Measurements from ENCODE around the gene ADAMTS2.

Gene ADAMTS2

GRCh38 chr5:179113945-179114641, 231.2 kb downstream of the ADAMTS2 start:
- Histone ChIP-seq H3K27me3 (ENCODE audit: insufficient read depth, low read length) (no peaks in the 10 kb centered on the region), H3K9ac (ENCODE audit: low read length) (no peak overlapping the region), H4K20me1 (ENCODE audit: insufficient read depth, low read length) (no peaks in the 10 kb centered on the region), H3K4me2 (ENCODE audit: low read length) (no peak overlapping the region), H3K4me1 (ENCODE audit: insufficient read depth, low read length, severe bottlenecking) (no peaks in the 10 kb centered on the region), H3F3A (ENCODE audit: insufficient read depth, low read length) (no peaks in the 10 kb centered on the region), H2AFZ (ENCODE audit: low read length) (no peak overlapping the region), H3K4me3 (ENCODE audit: low read depth, low read length, poor library complexity, severe bottlenecking) (no peak overlapping the region), H3K9me2 (ENCODE audit: low read depth, low read length) (no peaks in the 10 kb centered on the region), H3K79me2 (ENCODE audit: insufficient read depth, low read length) (no peaks in the 10 kb centered on the region), H3K27ac (ENCODE audit: low read depth, low read length, poor library complexity, severe bottlenecking) (no peak overlapping the region), H3K9me3 (ENCODE audit: low read length) (no peaks in the 10 kb centered on the region), H3K36me3 (ENCODE audit: insufficient read depth, low read length) (no peaks in the 10 kb centered on the region)
- TF ChIP-seq EZH2 (IDR thresholded peaks at IDR 0.05; ENCODE audit: borderline replicate concordance, low read length), result no peak
- TF ChIP-seq, protein P1, sequence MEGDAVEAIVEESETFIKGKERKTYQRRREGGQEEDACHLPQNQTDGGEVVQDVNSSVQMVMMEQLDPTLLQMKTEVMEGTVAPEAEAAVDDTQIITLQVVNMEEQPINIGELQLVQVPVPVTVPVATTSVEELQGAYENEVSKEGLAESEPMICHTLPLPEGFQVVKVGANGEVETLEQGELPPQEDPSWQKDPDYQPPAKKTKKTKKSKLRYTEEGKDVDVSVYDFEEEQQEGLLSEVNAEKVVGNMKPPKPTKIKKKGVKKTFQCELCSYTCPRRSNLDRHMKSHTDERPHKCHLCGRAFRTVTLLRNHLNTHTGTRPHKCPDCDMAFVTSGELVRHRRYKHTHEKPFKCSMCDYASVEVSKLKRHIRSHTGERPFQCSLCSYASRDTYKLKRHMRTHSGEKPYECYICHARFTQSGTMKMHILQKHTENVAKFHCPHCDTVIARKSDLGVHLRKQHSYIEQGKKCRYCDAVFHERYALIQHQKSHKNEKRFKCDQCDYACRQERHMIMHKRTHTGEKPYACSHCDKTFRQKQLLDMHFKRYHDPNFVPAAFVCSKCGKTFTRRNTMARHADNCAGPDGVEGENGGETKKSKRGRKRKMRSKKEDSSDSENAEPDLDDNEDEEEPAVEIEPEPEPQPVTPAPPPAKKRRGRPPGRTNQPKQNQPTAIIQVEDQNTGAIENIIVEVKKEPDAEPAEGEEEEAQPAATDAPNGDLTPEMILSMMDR (IDR thresholded peaks at IDR 0.05; ENCODE audit: low read length), result no peak

DNA sequence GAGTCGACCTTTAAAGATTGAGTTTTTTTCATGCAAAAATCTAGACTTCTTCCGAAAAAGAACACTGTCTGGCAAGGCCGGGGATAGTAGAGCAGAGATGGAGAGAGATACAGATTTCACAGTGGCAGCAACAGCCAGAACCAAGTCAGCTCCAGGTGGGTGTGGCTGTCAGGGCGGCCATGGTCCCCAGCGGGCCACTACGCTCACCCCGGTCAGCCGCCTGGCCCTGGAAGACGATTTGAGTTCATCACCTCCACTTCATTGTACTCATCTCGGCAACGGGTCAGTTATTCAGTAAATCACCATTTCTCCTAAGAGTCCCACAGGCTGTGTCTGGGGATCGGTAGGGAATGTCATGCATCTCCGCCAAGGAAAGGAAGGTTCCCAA, 232.1 kb downstream of the ADAMTS2 start:
- H3F3A ChIP-seq (ENCODE audit: insufficient read depth, low read length), result no peaks in the 10 kb centered on the region
- no peak overlapping the region for H3K9ac ChIP-seq (ENCODE audit: low read length)
- no peaks in the 10 kb centered on the region for H3K9me2 ChIP-seq (ENCODE audit: low read depth, low read length)
- no peaks in the 10 kb centered on the region for H3K27me3 ChIP-seq (ENCODE audit: insufficient read depth, low read length)
- H3K9me3 ChIP-seq (ENCODE audit: low read length), result no peaks in the 10 kb centered on the region
- no peak overlapping the region for H2AFZ ChIP-seq (ENCODE audit: low read length)
- H3K4me3 ChIP-seq (ENCODE audit: low read depth, low read length, poor library complexity, severe bottlenecking), result no peak overlapping the region
- no peaks in the 10 kb centered on the region for H3K4me1 ChIP-seq (ENCODE audit: insufficient read depth, low read length, severe bottlenecking)
- no peak overlapping the region for H3K4me2 ChIP-seq (ENCODE audit: low read length)
- H3K79me2 ChIP-seq (ENCODE audit: insufficient read depth, low read length), result no peaks in the 10 kb centered on the region
- H4K20me1 ChIP-seq (ENCODE audit: insufficient read depth, low read length), result no peaks in the 10 kb centered on the region
- H3K27ac ChIP-seq (ENCODE audit: low read depth, low read length, poor library complexity, severe bottlenecking), result no peak overlapping the region
- no peaks in the 10 kb centered on the region for H3K36me3 ChIP-seq (ENCODE audit: insufficient read depth, low read length)
- TF ChIP-seq, protein P1 (IDR thresholded peaks at IDR 0.05; ENCODE audit: low read length), result no peak
- TF ChIP-seq EZH2 (IDR thresholded peaks at IDR 0.05; ENCODE audit: borderline replicate concordance, low read length), result no peak

GRCh38 chr5:179112469-179113142, 232.7 kb downstream of the ADAMTS2 start:
- Histone ChIP-seq H3K9ac (ENCODE audit: low read length) (no peak overlapping the region), H3K27ac (ENCODE audit: low read depth, low read length, poor library complexity, severe bottlenecking) (no peak overlapping the region), H3K4me2 (ENCODE audit: low read length) (no peak overlapping the region), H4K20me1 (ENCODE audit: insufficient read depth, low read length) (no peaks in the 10 kb centered on the region), H3K4me1 (ENCODE audit: insufficient read depth, low read length, severe bottlenecking) (no peaks in the 10 kb centered on the region), H3K36me3 (ENCODE audit: insufficient read depth, low read length) (no peaks in the 10 kb centered on the region), H2AFZ (ENCODE audit: low read length) (no peak overlapping the region), H3K4me3 (ENCODE audit: low read depth, low read length, poor library complexity, severe bottlenecking) (no peak overlapping the region), H3F3A (ENCODE audit: insufficient read depth, low read length) (no peaks in the 10 kb centered on the region), H3K9me2 (ENCODE audit: low read depth, low read length) (no peaks in the 10 kb centered on the region), H3K79me2 (ENCODE audit: insufficient read depth, low read length) (no peaks in the 10 kb centered on the region), H3K9me3 (ENCODE audit: low read length) (no peaks in the 10 kb centered on the region), H3K27me3 (ENCODE audit: insufficient read depth, low read length) (no peaks in the 10 kb centered on the region)
- TF ChIP-seq, protein P1 (IDR thresholded peaks at IDR 0.05; ENCODE audit: low read length), result no peak
- TF ChIP-seq EZH2 (IDR thresholded peaks at IDR 0.05; ENCODE audit: borderline replicate concordance, low read length), result no peak

Measured in OCI-LY1 (cell line).